GM18873 (cell line): ENCODE results near the gene IDH3B.

Experiments
- ATAC-seq: cut with Tn5 transposase; IDR thresholded peaks from one replicate; pipeline ENCODE4 v1.9.1; 2021; ENCODE audit warnings: mild to moderate bottlenecking, moderate library complexity, moderate number of reproducible peaks; ENCODE audit not compliant: unreplicated experiment, low FRiP score

The IDH3B gene

GRCh38 chr20:2658414-2659354, 5.3 kb downstream of the IDH3B start:
- ATAC-seq = no peak

- no peak for ATAC-seq
These were observed 6.3 kb downstream of the IDH3B start for GRCh38 chr20:2657674-2658073.

GRCh38 chr20:2657241-2657640, 6.8 kb downstream of the IDH3B start:
- no peak for ATAC-seq

GRCh38 chr20:2656471-2657117, 7.4 kb downstream of the IDH3B start:
- ATAC-seq = no peak

- ATAC-seq = no peak
These were observed 8.5 kb downstream of the IDH3B start for GRCh38 chr20:2655331-2656116.

GRCh38 chr20:2654831-2655230, 9.2 kb downstream of the IDH3B start:
- no peak for ATAC-seq

GRCh38 chr20:2654384-2654822, 9.6 kb downstream of the IDH3B start:
- ATAC-seq = no peak

GRCh38 chr20:2653556-2654383, 10.2 kb downstream of the IDH3B start:
- ATAC-seq = no peak

GRCh38 chr20:2652724-2653555, 11.1 kb downstream of the IDH3B start:
- ATAC-seq = peak; percentile 35

GRCh38 chr20:2651772-2652723, 12.0 kb downstream of the IDH3B start, which contains the start of gene NOP56:
NOP56 (plus strand) TSS chr20:2652632; CDS start chr20:2652661, 29 bp downstream.
- peak; percentile 65 for ATAC-seq

GRCh38 chr20:2643708-2644107, 20.3 kb downstream of the IDH3B start:
- no peak for ATAC-seq

- no peak for ATAC-seq
These were observed 23.1 kb downstream of the IDH3B start for GRCh38 chr20:2640899-2641298.

GRCh38 chr20:2640260-2640659, 23.8 kb downstream of the IDH3B start:
- no peak for ATAC-seq

GRCh38 chr20:2637246-2637645, 26.8 kb downstream of the IDH3B start:
- no peak for ATAC-seq

- ATAC-seq = no peak
These were observed 30.6 kb downstream of the IDH3B start for GRCh38 chr20:2633381-2633780.

GRCh38 chr20:2631228-2631627, 32.8 kb downstream of the IDH3B start:
- no peak for ATAC-seq

GRCh38 chr20:2626853-2627541, 37.0 kb downstream of the IDH3B start:
- no peak for ATAC-seq
